ENCODE data around the gene CYP4A22. TPM values are rescaled to one million over a fixed set of nuclear protein-coding genes. Genes with fewer than 3 reads are reported as not detected.

CYP4A22 gene
- total RNA-seq, 1 experiment from 2014 or later = not detected

Other genes starting within 250 kb of the CYP4A22 start
- gene CYP4A11, start 196.0 kb upstream of the CYP4A22 start, total RNA-seq (2014; rRNA removed; shearing (Covaris generic)) = not detected in 2 replicates
- 0.25 and 0.63 TPM in 2 replicates for gene CYP4X1, start 113.8 kb upstream of the CYP4A22 start, total RNA-seq (2014; rRNA removed; shearing (Covaris generic))
- gene CYP4Z1, start 70.2 kb upstream of the CYP4A22 start, total RNA-seq (2014; rRNA removed; shearing (Covaris generic)) = not detected in 2 replicates
- gene PDZK1IP1, start 52.6 kb downstream of the CYP4A22 start, total RNA-seq (2014; rRNA removed; shearing (Covaris generic)) = not detected in 2 replicates
- 0.12 TPM in 1 of 2 replicates, not detected in the other for gene TAL1, start 94.8 kb downstream of the CYP4A22 start, total RNA-seq (2014; rRNA removed; shearing (Covaris generic))
- gene STIL, start 176.7 kb downstream of the CYP4A22 start, total RNA-seq (2014; rRNA removed; shearing (Covaris generic)) = 20.4 and 21.7 TPM in 2 replicates
- gene CMPK1, start 196.3 kb downstream of the CYP4A22 start, total RNA-seq (2014; rRNA removed; shearing (Covaris generic)) = 87.6 and 93.6 TPM in 2 replicates

Measured in NCI-H460 (cell line).